ENCODE measurements around the gene TMCO4.

Gene TMCO4

DNA sequence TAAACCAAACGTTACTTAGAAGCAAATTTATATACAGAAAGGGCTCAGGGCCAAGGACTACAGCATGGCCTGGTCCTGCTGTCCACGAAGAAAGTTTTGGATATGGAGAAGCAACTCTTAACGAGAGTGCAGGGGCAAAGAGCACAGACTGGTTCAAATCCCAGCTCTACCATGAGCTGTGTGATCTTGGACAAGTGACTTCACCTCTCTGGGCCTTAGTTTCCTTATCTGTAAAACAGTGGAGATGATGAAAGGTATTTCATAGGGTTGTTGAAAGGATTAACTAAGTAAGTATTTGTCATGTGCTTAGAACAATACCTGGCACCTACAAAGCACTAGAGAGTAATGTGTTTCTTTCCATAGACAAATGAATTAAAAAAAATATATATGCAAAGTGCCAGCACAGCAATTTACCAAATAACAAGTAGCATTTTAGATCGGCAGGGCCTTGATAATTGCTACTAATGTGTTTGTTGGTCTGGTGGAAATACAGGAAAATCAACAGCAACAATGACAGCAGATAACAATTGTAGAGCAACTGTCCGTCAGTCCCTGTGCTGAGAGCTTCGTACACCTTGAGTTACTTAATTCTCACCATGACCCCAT is 25.4 kb downstream of the TMCO4 start:
- no peak for DNase-seq

DNA sequence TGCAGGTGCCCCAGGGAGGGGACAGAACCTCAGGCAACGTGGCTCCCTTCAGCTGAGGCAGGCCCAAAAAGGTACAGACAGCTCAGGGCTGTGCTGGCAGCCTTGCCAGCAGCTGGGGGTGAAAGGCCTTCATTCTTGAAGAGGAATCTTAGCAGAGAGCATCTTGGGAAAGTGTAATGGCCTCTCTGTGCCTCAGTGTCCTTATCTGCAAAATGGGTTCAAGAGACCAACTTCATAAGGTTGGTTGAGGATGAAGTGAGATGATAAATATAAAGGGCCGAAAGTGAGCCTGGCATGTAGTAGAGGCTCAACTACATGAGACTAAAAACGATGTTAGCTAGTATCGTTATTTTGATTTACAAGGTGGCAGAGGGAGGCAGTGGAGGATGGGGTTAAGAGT is 26.2 kb downstream of the TMCO4 start:
- no peak for DNase-seq

DNA sequence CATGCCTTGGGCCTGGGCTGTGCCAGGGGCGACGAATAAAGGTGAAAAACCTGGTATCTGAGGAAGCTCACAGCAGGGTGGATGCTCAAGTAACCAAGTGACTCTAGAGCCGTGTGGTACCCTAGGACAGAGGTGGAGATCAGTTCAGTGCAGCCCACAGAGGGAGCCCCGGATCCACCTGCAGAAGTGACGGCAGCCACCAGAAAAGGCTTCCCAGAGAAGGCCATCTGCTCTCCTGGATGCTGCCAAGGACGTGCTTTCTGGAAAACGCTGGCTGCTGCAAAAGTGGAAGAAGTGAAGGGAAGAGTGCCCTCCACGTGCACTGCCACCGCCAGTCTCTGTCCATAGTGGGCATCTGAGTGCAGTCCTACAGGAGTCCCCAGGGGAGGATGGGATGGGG is 27.7 kb downstream of the TMCO4 start:
- DNase-seq = no peak

DNA sequence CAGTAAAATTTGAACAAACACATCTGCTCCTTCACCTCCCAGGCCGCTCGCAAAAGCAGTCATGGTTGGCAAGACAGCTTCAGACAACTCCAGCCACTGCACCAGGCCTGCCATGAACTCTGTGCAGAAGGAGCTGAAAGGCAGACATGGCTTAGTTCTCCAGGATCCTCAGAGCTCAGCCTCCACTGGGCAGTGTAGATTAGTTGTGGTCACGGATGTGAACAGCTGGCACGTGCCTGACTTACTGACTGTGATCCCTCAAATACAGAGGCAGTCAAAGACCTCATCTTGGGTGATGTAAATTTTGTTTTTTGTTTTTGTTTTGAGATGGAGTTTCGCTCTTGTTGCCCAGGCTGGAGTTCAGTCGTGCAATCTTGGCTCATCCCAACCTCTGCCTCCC is 28.4 kb downstream of the TMCO4 start:
- DNase-seq = no peak

DNA sequence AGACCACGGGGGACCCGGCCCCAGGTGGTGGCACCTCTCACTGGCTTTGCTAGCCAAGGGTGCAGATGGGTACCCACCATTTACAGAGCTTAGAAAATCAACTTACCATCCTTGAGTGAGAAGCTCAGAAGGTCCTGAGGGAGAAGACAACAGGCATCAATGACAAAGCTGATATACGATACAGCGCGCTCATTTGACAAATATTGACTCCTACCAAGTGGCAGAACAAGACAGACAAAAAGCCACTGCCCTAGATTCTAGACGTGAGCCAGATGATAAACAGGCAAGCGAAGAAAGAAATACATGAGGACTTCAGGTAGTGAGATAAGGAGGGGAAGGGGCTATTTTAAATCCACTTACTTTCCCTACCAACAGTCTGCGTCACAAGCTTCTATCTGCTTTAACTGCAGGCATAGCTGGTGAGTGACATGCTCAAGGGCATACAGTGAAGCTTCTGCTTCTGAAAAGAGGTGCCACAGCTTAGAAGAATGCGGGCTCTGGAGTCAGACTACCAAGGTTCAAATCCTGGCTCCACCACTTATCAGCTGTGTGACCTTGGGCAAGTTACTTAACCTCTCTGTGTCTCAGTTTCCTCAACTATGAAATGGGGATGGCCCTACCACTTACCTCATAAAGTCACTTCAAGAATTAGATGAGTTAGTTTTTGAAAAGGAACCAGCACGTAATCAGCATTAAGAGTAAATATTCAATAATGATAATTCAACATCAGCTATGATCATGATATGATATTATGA is 29.1 kb downstream of the TMCO4 start:
- DNase-seq = no peak

DNA sequence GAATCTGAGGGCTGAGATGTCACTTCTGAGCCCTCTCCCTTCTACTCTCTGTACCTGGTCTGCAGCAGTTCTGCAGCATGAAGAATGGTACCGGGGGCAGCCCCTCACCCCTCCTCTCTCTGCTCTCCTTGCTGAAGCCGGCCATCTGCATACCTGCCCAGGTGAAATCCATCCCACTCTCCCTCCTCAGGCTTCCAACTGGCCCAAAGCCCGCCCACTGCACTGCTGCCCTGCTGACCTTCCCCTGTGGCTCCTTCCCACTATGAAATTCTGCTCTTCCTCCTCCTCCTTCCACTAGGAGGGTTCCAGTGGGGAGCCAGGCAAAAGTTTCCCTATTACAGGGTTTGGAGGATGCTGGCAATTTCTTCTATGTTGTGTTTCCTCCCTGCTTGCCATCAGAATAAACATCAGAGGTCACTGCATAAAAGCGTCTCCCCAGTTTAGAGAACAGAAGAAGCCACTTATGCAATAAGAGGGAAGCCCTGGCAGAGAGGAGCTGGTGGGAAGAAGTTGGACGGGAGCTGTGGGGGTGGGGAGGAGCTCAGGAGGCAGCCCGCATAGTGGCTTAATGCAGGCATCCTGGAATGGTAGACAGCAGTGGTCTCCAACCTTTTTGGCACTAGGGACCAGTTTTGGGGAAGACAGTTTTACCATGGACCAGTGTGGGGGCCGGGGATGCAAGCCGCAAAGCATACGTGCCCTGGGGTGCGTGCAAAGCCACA is 30.3 kb downstream of the TMCO4 start:
- no peak for DNase-seq

DNA sequence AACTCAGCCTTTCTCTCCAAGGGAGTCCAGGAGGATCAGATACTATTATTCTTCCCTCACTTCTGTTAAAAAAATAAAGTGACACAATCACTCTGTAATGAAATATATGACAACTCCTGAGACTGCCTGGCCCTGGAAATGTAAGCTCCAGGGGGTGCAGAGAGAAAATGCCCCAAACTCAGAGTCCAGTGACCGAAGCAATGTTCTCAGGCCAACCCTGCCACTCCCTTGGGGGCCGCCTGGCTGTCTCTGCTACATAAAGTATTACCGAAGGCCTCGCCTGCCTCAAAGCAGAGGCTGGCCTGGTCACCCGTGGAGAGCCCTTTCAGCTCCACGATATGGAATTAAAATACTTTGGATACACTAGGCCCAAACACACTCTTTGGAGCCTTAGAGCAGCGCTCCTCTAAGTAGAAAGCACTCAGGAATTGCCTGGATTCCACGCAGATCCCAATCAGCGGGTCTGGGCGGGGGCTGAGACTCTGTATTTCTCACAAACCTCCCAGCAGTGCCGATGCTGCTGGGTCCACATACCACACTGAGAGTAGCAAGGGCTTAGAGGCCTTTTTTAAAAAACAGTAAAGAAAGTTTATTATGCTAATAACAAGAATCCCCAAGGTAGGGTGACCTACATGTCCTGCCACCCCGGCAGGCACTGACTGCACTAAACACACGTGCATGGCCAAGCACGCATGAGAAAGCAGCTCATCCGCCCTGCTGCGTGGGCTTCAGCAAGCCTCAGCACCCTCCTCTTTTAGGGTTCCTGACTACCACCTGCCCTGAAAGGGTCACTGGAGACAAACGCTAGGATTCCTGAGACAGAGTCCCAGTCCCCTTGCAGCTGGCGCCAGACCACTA is 31.1 kb downstream of the TMCO4 start:
- DNase-seq = no peak

DNA sequence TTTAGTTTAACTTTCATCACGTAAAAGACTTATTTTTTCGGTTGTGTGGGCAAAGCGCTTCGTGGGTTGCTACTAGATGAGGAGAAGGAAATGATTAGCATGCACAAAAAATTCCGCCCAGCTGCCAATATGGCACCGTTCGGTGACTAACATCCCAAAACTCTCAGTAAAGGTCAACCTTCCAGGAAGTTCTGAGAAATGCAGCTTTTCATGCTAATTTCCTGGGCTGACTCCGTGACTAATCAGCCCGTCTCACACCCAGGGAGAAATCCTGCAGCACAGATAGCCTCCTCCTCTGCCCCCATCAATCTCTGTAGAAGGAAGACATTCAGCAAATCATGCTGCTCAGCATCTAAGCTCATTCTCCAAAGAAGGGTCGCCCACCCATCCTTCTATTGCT is 34.1 kb downstream of the TMCO4 start:
- DNase-seq = peak; percentile 74

DNA sequence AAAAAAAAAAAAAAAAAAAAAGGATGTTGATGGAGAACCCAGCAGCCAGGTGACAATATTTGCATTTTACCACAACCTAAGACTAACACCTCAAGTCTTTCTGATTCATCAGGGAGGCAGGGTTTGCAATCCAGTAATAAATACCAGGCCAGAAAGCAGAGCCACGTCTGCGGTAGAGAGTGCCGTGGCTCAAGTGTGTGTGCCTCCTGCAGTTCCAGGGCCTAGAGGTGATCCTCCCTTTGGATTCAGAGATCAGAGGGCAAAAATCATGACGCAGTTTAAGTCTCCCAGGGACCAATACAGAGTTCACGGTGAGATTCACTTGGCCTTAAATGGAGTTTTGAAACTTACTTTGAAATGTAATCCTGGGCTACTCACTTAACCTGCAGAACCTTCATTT is 34.9 kb downstream of the TMCO4 start:
- peak; percentile 31 for DNase-seq

DNA sequence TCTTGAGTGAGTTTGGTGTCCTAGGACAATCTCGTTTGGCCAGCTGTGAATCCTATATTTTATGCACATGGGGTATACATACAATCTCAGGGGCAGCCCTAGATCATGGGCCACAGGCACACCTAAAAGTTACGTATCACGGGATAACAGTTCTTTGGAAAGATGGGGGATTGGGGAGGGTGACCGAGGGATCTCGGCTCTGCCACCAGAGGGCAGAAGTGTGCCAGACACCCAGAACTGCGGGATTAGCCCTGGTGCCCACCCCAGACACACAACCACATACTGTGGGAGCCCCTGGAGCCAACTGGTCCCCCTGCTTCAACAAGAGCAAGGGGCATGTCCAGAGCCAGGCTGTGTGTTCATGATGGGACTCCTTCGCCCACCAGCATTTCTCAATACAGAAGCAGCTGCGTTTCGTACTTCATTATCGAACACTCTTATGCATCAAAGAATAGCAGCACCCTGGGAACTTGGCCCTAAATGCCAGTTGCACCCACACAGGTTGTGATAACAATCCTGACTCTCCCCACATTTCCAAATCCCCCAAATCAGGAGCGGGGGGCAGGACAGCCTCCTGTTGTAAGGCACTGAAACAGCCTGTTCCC is 37.4 kb downstream of the TMCO4 start:
- DNase-seq = peak; percentile 56

DNA sequence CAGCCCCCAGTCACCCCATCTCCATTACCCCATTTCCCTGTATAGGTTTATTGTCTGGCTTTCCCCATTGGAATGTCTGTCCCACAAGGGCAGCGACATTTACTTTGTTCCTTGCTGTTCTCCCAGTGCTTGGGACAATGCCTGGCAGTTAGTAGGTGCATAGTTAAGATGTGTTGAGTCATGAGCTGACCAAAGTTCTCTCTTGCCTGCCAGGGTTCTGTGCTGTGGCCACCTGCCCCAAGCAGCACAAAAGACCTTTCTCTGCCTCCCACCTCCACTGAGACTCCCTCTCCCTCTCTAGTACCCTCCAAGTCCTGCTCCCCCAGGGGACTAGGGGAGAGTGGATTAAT is 40.0 kb downstream of the TMCO4 start:
- no peak for DNase-seq

DNA sequence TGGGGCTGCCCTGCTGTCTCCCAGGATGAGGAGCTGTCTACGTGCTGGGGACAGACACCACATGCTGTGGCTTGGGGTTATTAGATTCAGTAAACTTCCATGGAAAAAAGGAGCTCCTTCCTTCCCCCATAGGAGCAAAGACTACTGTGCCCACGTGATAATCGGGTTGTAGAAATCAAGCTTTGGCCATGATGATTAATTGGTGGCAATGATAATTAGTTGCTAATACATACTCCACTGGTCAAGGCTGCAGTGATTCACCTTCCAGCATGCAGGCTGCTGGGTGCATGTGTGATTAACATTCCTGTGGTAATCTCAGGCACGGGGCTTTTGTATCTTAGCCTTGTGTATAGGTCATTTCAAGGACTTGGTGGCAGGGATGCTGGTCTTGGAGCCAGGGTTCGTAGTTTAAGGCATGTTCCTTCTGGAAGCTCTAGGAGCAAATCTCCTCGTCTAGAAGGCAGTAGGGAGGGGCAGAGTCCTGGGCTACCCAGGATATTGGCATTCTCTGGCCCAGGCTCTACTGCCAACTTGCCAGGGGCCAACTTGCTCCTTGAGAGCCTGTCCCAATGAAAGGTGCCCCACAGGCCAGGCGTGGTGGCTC is 41.4 kb downstream of the TMCO4 start:
- DNase-seq = no peak

DNA sequence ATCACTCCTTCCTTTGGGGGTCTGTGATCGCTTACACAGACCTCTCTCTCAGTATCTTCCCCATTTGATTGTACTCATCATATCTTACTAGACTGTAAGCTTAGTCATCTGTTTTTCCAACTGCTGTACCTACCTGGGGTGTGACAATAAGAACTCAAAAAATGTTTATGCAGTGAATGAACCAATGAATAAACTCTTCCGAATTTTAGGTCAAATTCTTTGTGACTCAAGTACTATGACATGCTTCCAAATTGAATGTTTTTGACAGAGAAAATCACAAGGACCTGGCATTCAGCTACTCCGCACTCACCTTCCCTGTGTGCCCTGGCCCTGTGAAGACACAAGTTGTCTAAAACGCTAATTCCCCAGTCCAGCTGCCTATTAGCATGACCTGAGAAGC is 42.1 kb downstream of the TMCO4 start:
- no peak for DNase-seq

DNA sequence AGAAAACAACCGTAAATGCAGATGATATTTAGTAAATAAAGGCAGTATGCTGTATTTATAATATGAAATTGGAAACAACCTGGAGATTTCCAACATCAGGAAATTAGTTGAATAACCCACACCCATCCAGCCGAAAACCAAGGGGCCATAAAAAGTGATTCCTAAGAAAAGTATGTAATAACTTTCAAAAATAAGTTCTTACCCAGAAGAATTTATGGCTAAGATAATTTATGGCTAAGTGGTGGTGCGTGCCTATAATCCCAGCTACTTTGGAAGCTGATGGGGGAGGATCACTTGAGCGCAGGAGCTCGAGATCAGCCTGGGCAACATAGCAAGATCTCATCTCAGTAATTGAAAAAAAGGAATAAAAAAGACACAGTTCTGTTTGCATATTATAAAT is 43.2 kb downstream of the TMCO4 start:
- no peak for DNase-seq

DNA sequence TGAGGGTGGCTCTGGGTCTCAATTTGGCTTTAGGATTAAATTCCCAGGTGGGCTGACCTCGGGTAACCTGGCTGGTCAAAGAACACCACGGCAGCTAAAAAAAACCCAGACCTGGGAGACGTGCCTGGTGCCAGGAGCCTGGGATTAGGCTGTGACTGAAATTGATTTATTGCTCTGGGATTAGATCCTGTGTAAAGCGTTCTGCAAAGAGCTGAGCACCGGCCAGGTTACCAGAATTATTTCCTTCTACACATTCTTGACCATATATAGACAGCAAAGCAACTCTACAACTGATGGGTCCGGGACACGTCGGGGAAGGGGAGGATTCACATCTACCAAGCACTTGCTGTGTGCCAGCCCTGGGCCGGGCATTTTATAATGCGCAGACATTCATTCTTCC is 45.2 kb downstream of the TMCO4 start:
- no peak for DNase-seq

DNA sequence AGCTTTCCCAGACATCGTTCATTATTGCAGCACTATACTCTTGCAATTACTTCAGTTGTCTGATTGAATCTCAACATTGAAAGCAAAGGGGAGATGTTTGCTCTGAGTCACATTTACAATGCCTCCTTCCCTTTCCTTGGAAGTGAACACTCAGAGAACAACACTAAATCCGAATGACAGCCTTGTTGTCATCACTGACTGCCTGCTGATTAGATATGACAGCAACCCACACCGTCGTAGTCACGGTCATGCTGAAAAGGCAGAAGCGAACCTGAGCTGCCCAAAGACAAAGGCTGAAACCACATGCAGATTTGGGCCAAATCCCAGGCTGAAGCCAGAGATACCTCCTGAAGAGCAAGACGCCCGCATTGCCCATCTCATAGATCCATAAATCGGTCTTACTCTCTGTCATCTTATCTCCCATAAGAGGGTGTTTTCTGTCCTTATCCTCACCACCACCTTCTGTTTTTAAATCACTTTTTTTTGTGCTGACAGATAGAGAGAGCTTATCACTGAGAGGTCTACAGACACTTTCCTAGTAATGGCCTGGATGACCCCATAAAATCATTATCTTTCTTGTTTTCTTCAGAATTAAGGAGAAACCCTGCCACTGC is 47.5 kb downstream of the TMCO4 start:
- DNase-seq = no peak

DNA sequence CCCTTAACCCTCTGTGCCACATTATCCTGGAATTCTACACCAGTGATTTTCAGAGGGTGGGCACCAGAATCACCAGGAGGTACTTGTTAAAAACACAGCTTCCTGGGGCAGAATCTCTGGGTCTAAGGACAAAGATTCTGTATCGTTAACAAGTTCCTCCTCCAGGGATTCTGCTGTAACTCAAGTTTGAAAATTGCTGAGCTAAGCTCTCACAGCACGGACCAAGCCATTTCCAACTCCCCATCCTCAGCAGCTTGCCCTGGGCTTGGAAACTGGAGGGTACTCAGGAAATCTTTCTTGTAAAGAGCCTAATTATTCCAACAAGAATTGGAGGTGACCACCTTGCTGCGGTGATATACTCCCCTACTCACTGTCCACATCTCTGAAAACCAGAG is 48.8 kb downstream of the TMCO4 start:
- no peak for DNase-seq

DNA sequence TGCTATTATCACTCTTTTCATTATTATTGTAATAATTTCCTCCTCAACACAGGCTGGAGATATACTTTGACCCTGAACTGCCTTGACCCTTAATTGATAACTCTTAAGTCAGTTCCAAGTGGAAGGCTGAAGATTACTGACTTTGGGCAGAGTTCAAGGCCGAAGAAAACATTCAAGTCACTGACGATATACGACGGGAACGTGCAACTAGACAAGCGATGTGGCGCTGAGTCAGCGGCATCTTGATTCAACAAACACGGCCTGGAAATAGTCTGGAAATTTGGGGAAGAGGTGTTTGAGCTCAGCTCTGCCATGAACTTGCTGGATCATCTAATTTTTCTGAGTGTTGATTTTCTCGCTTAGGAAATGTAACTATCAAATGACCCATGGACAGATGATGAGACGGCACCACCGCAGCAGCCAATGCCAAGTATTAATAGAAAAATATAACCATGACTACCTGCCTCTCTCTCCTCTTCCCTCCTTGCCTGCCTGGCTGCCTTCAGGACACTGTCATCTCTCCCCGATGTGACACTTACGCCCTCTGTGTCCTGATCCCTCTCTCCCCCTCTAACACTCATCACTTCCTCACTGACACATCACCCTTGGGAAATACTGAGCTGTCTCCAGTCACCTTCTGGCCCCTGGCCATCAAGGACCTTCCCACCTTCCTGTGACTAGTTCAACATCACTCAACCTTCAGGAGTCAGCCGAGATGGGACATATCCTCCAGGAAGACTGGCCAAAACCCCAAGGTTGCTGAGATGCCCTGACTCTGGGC is 49.4 kb downstream of the TMCO4 start:
- DNase-seq = no peak

DNA sequence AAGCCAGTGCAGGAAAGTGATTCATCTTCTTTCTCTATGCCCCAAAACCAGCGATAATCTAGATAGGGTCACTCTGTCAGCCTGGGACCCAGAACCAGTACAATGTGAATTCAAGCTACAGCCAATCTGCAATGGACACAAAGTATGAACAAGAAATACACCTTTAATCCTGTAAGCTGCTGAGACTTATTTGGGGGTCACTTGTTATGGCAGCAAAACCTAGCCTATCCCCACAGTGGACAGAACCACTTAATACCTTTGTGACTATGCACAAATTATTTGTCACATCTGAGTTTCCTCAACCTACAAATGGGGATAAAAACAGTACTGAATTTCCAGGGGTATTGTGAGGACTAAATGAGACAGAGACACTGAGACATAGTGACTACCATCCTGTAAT is 50.0 kb downstream of the TMCO4 start:
- DNase-seq = no peak

DNA sequence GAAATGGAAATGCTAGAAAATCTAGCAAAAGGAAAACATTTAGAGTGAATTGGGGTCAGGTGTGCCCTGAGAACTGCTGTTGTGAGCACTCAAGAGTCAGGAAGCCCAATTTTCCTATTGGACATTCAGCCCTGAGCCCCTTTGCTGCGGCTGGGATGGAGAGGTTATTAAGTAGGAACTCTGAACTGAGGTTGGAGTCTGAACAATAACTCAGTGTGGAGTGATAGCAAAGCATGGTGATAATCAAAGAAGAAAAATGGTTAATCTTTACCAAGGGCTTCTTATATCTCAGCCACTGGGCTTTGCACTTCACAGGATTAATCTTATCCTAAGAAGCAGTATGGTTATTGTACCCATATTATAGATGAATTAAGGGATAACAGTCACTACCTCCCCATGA is 52.0 kb downstream of the TMCO4 start:
- no peak for DNase-seq

DNA sequence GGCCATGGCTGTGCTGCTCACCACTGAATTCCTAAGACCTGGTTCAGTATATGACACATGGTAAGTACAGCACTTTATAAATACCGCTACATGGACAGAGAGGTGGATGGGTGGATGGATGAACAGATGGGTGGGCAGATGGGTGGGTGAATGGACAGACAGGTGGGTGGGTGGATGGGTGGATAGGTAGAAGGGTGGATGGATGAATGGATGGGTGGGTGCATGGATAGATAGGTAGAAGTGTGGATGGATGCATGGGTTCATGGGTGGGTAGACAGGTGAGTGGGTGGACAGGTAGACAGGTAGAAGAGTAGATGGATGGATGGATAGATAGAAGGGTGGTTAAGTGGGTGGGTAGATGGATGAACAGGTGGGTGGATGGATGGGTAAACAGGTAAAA is 54.8 kb downstream of the TMCO4 start:
- DNase-seq = no peak
